ENCODE results near the gene IGLL1. TPM values are rescaled to one million over a fixed set of nuclear protein-coding genes. Genes with fewer than 3 reads are reported as not detected.

The IGLL1 gene
- total RNA-seq, 1 donor from 2014 or later = not detected

DNA sequence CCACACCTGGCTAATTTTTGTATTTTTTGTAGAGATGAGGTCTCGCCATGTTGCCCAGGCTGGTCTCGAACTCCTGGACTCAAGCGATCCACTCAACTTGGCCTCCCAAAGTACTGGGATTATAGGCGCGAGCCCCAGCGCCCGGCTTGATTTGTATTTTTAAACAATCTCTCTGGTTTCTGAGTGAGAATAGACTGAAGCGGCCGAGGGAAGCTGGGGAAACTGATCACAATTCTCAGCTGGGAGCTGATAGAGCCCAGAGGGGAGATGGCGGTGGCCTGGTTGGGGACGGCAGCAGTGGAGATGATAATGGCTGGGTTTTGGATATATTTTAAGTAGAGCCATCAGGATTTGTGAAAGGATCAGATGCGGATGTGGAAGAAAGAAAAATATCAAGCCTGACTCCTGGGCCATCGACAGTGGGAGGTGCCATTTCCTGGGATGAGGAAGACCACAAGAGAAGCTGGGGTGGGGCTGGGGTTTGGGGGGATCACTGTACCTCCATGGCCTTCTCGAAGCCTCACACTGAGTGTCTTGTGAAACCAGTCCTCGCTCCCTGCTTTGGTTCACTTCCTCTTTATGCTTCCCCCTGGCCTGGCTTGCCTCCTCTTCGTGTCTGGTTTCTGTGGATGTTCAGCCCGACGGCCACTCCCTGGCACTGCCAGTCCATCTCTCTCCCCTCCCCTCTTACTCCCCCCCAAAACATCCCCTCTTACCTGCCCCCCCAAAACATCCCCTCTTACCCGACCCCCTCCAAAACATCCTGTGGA is 51.9 kb downstream of the IGLL1 start:
- H3K9me3 Mint-ChIP-seq (ENCODE audit: low read depth) = no peaks in the 10 kb centered on the region
- no peak overlapping the region for H3K27ac Mint-ChIP-seq (ENCODE audit: unreplicated experiment)
- no peak for TF ChIP-seq CTCF (IDR thresholded peaks at IDR 0.05)
- peaks cover 1% of the 10 kb centered on the region for H3K4me1 Mint-ChIP-seq (ENCODE audit: low read depth)
- DNase-seq (ENCODE audit: low spot score) = peak; percentile 56
- H3K36me3 Mint-ChIP-seq (ENCODE audit: low read depth) = peaks cover 3% of the 10 kb centered on the region
- no peak overlapping the region for H3K4me3 Mint-ChIP-seq (ENCODE audit: unreplicated experiment)
- H3K27me3 Mint-ChIP-seq (ENCODE audit: low read depth) = peaks cover 4% of the 10 kb centered on the region

DNA sequence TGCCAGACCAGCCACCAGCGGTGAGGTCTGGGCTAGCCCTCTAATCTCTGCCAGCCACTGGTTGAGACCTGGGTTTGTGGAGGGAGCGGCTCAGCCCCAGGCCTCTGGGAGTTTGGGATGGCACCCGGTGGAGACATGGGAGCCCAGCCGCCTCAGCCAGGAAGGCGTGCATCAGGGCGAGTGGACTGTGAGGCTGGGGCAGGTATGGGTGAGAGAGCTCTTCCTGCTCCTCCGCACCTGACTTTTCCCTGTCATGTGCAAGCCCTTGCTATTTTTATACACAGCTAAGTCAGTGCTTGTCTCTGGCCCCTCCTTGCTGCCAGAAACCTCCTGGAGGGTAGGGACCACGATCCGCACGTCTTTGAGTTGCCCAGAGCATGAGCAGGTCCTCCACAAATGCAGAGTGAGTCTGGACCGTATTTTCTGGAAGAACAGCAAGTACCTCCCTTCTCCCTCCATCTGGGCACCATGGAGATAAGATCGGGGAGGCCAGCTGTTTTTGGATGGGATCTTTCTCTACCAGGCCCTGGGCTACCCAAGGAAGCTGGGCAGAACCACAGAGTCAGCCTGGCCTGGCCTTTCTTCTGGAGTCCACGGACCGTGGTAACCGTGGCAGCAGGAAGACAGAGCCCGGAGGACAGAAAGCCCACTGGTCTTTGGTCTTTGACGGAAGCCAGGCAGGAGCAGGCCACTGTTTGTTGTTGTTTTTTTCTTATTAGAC is 53.3 kb downstream of the IGLL1 start:
- Mint-ChIP-seq H3K27me3 (ENCODE audit: low read depth) (peaks cover 2% of the 10 kb centered on the region), H3K27ac (ENCODE audit: unreplicated experiment) (no peak overlapping the region), H3K4me1 (ENCODE audit: low read depth) (peaks cover 8% of the 10 kb centered on the region)

DNA sequence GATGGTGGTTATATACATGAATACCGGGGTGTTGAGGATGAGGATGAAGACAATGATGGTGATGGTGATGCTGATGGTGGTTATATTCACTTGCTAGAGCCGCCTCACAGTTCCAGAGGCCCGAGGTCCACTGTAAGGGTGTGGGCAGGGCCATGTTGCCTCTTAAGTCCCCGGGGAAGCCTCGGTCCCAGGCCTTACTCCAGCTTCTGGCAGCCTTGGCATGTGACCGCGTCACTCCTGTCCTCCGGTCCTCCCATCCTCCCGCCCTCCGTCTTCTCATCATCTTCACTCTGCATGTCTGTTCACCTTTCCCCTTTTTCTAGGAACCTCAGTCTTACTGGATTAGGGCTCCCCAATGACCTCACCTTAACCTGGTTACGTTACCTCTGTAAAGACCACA is 54.6 kb downstream of the IGLL1 start:
- Mint-ChIP-seq H3K27me3 (ENCODE audit: low read depth) (no peaks in the 10 kb centered on the region), H3K4me1 (ENCODE audit: low read depth) (peaks cover 18% of the 10 kb centered on the region), H3K9me3 (ENCODE audit: low read depth) (no peaks in the 10 kb centered on the region), H3K36me3 (ENCODE audit: low read depth) (peaks cover 3% of the 10 kb centered on the region), H3K4me3 (ENCODE audit: unreplicated experiment) (no peak overlapping the region), H3K27ac (ENCODE audit: unreplicated experiment) (no peak overlapping the region)
- peak; percentile 82 for DNase-seq (ENCODE audit: low spot score)
- no peak for TF ChIP-seq CTCF (IDR thresholded peaks at IDR 0.05)

More for the DNA sequence above, 53.3 kb downstream of the IGLL1 start:
- H3K36me3 Mint-ChIP-seq (ENCODE audit: low read depth) = peaks cover 3% of the 10 kb centered on the region
- no peaks in the 10 kb centered on the region for H3K9me3 Mint-ChIP-seq (ENCODE audit: low read depth)
- no peak overlapping the region for H3K4me3 Mint-ChIP-seq (ENCODE audit: unreplicated experiment)
- peak; percentile 83 for DNase-seq (ENCODE audit: low spot score)
- TF ChIP-seq CTCF (IDR thresholded peaks at IDR 0.05) = no peak

- Mint-ChIP-seq H3K9me3 (ENCODE audit: low read depth) (no peaks in the 10 kb centered on the region), H3K27me3 (ENCODE audit: low read depth) (no peaks in the 10 kb centered on the region), H3K4me1 (ENCODE audit: low read depth) (peaks cover 18% of the 10 kb centered on the region), H3K4me3 (ENCODE audit: unreplicated experiment) (no peak overlapping the region), H3K27ac (ENCODE audit: unreplicated experiment) (no peak overlapping the region), H3K36me3 (ENCODE audit: low read depth) (peaks cover 3% of the 10 kb centered on the region)
- DNase-seq (ENCODE audit: low spot score) = peak; percentile 35
- no peak for TF ChIP-seq CTCF (IDR thresholded peaks at IDR 0.05)
These were observed 55.9 kb downstream of the IGLL1 start for GRCh38 chr22:23524226-23524625.

GRCh38 chr22:23523713-23524112 is 56.4 kb downstream of the IGLL1 start:
- TF ChIP-seq CTCF (IDR thresholded peaks at IDR 0.05) = no peak
- Mint-ChIP-seq H3K9me3 (ENCODE audit: low read depth) (no peaks in the 10 kb centered on the region), H3K4me3 (ENCODE audit: unreplicated experiment) (no peak overlapping the region), H3K27me3 (ENCODE audit: low read depth) (no peaks in the 10 kb centered on the region), H3K4me1 (ENCODE audit: low read depth) (peaks cover 18% of the 10 kb centered on the region), H3K36me3 (ENCODE audit: low read depth) (peaks cover 3% of the 10 kb centered on the region), H3K27ac (ENCODE audit: unreplicated experiment) (no peak overlapping the region)
- DNase-seq (ENCODE audit: low spot score) = no peak

Other genes starting within 250 kb of the IGLL1 start
- gene DRICH1, start 52.0 kb upstream of the IGLL1 start, total RNA-seq = not detected in 3 replicates
- not detected in 3 replicates for gene RGL4, start 110.7 kb upstream of the IGLL1 start, total RNA-seq
- gene ZNF70, start 170.8 kb upstream of the IGLL1 start, total RNA-seq = 11.9 to 12.8 TPM (median 12.1 TPM) in 3 replicates
- gene VPREB3, start 174.1 kb upstream of the IGLL1 start, total RNA-seq = not detected in 3 replicates
- gene C22orf15, start 182.7 kb upstream of the IGLL1 start, total RNA-seq = not detected in 3 replicates
- 42.6 to 78.5 TPM (median 62.2 TPM) in 3 replicates for gene CHCHD10, start 187.7 kb upstream of the IGLL1 start, total RNA-seq
- gene MMP11, start 192.6 kb upstream of the IGLL1 start, total RNA-seq = 68.4 to 172 TPM (median 169 TPM) in 3 replicates
- gene SMARCB1, start 206.7 kb upstream of the IGLL1 start, total RNA-seq = 102 to 133 TPM (median 114 TPM) in 3 replicates

All from chondrocyte (in vitro differentiated cells).